IMR-90 (cell line): ENCODE data around the gene KCNJ6. TPM values are rescaled to one million over a fixed set of nuclear protein-coding genes. Genes with fewer than 3 reads are reported as not detected.

ENCODE experiments used
- ATAC-seq: fragments of 200-7000 bp; cut with Tn5 transposase; 2 replicates; pipeline ENCODE4 v1.9.1; 2020; ENCODE audit warnings: low read depth, mild to moderate bottlenecking, moderate library complexity
- BruUV-seq: library from RNA; stranded (reverse); fragments of 400-500 nt; replicated peaks from 2 replicates; lab custom pipeline; 2021; lab: Mats Ljungman, UMichigan
- CTCF ChIA-PET: fragments of 300-600 bp; formaldehyde crosslinking; extraction: SDS; loops from one replicate; lab custom pipeline; 2021; ENCODE audit warnings: antibody characterized with exemption; lab: Yijun Ruan, JAX
- POLR2A ChIA-PET: fragments of 300-600 bp; sonication (Branson Sonifier 250); formaldehyde crosslinking; loops from one replicate; lab custom pipeline; 2022; ENCODE audit warnings: antibody characterized with exemption; ENCODE audit not compliant: unreplicated experiment; lab: Charles Lee
- DNase-seq: peaks from one replicate; pipeline ENCODE4 v3.0.0; 2013
- H2AFZ ChIP-seq: replicated peaks from 2 replicates; pipeline ENCODE3; 2013; ENCODE audit warnings: low read length, mild to moderate bottlenecking; ENCODE audit not compliant: poor library complexity
- H2AK5ac ChIP-seq: 2 replicates; pipeline ENCODE4 v1.6.1; 2013; ENCODE audit warnings: low read depth, low read length, inconsistent platforms
- H2AK9ac ChIP-seq: replicated peaks from 2 replicates; pipeline ENCODE3; 2013; ENCODE audit warnings: mild to moderate bottlenecking, low read depth, low read length, moderate library complexity; ENCODE audit not compliant: poor library complexity
- H2BK120ac ChIP-seq: 2 replicates; pipeline ENCODE4 v1.6.1; 2013; ENCODE audit warnings: low read depth, low read length, inconsistent platforms
- H2BK15ac ChIP-seq: 3 replicates; pipeline ENCODE4 v1.6.1; 2013; ENCODE audit warnings: low read depth, low read length, inconsistent platforms
- H2BK20ac ChIP-seq: 2 replicates; pipeline ENCODE4 v1.6.1; 2013; ENCODE audit warnings: low read depth, mild to moderate bottlenecking, inconsistent platforms, low read length, moderate library complexity
- H2BK5ac ChIP-seq: 2 replicates; pipeline ENCODE4 v1.6.1; 2013; ENCODE audit warnings: mild to moderate bottlenecking, low read depth, low read length, inconsistent platforms; ENCODE audit not compliant: poor library complexity, severe bottlenecking
- H3K14ac ChIP-seq: replicated peaks from 2 replicates; pipeline ENCODE4 v1.6.1; 2013; ENCODE audit warnings: low read depth, low read length, inconsistent platforms
- H3K18ac ChIP-seq: 2 replicates; pipeline ENCODE4 v1.6.1; 2013; ENCODE audit warnings: low read depth, low read length, control low read depth
- H3K23ac ChIP-seq: 2 replicates; pipeline ENCODE4 v1.6.1; 2013; ENCODE audit warnings: low read depth, low read length, inconsistent platforms
- H3K27ac ChIP-seq: 2 replicates; pipeline ENCODE4 v1.5.1; 2013; ENCODE audit warnings: mild to moderate bottlenecking, control low read depth, low read length; ENCODE audit not compliant: insufficient read depth
- H3K27me3 ChIP-seq: 2 replicates; pipeline ENCODE4 v1.6.1; 2013; ENCODE audit warnings: low read length; ENCODE audit not compliant: control insufficient read depth, insufficient read depth
- H3K36me3 ChIP-seq: 2 replicates; pipeline ENCODE4 v1.6.1; 2013; ENCODE audit warnings: low read length, mixed read lengths; ENCODE audit not compliant: control insufficient read depth, insufficient read depth
- H3K4ac ChIP-seq: 2 replicates; pipeline ENCODE4 v1.6.1; 2013; ENCODE audit warnings: low read depth, low read length, inconsistent platforms
- H3K4me1 ChIP-seq: 2 replicates; pipeline ENCODE4 v1.6.1; 2013; ENCODE audit warnings: low read length, mixed read lengths; ENCODE audit not compliant: control insufficient read depth, insufficient read depth
- H3K4me2 ChIP-seq: 2 replicates; pipeline ENCODE4 v1.6.1; 2013; ENCODE audit warnings: low read depth, mild to moderate bottlenecking, control low read depth, low read length, moderate library complexity
- H3K4me3 ChIP-seq: 2 replicates; pipeline ENCODE4 v1.5.1; 2013; ENCODE audit warnings: low read depth, mild to moderate bottlenecking, control low read depth, low read length, moderate library complexity; ENCODE audit not compliant: insufficient read depth
- H3K56ac ChIP-seq: 2 replicates; pipeline ENCODE4 v1.6.1; 2013; ENCODE audit warnings: low read length, inconsistent platforms; ENCODE audit not compliant: insufficient read depth; ENCODE audit errors: extremely low read depth
- H3K79me1 ChIP-seq, 2 experiments: 2 replicates each; pipeline ENCODE4 v1.6.1; 2013; ENCODE audit warnings: low read length in 2 of 2, inconsistent platforms in 1 of 2, low read depth in 1 of 2
- H3K9ac ChIP-seq: 2 replicates; pipeline ENCODE4 v1.6.1; 2013; ENCODE audit warnings: low read depth, low read length, control low read depth
- H3K9me1 ChIP-seq: 2 replicates; pipeline ENCODE4 v1.6.1; 2013; ENCODE audit warnings: low read length, inconsistent platforms; ENCODE audit not compliant: insufficient read depth
- H3K9me3 ChIP-seq: 2 replicates; pipeline ENCODE4 v1.6.1; 2013; ENCODE audit warnings: low read length; ENCODE audit not compliant: control insufficient read depth, insufficient read depth
- H4K20me1 ChIP-seq: 2 replicates; pipeline ENCODE4 v1.6.1; 2013; ENCODE audit warnings: low read length, inconsistent platforms; ENCODE audit not compliant: insufficient read depth
- H4K5ac ChIP-seq: 2 replicates; pipeline ENCODE4 v1.6.1; 2013; ENCODE audit warnings: mild to moderate bottlenecking, low read depth, low read length, control low read depth
- H4K8ac ChIP-seq, 2 experiments: 2 replicates each; pipeline ENCODE4 v1.6.1; 2013; ENCODE audit warnings: low read depth in 2 of 2, low read length in 2 of 2, control low read depth in 1 of 2, inconsistent platforms in 1 of 2
- H4K91ac ChIP-seq: 2 replicates; pipeline ENCODE4 v1.6.1; 2013; ENCODE audit warnings: low read depth, low read length, inconsistent platforms; ENCODE audit not compliant: insufficient read depth
- BHLHE40 ChIP-seq: fragments of 150-350 bp; IDR thresholded peaks from 2 replicates; pipeline ENCODE4 v1.6.1; 2016; ENCODE audit warnings: mild to moderate bottlenecking, low read depth, low read length
- CHD1 ChIP-seq: IDR thresholded peaks from 2 replicates; pipeline ENCODE4 v1.6.1; 2012; ENCODE audit warnings: low read depth, low read length, improper control_type of control experiment
- FOS ChIP-seq: fragments of 150-350 bp; IDR thresholded peaks from 2 replicates; pipeline ENCODE4 v1.6.1; 2016; ENCODE audit warnings: low read depth, low read length
- MAZ ChIP-seq: IDR thresholded peaks from 2 replicates; pipeline ENCODE4 v1.6.1; 2012; ENCODE audit warnings: low read depth, mild to moderate bottlenecking, low read length, improper control_type of control experiment, moderate library complexity, borderline replicate concordance
- RAD21 ChIP-seq: IDR thresholded peaks from 2 replicates; pipeline ENCODE4 v1.6.1; 2012; ENCODE audit warnings: low read length, improper control_type of control experiment
- RCOR1 ChIP-seq: IDR thresholded peaks from 2 replicates; pipeline ENCODE4 v1.6.1; 2012; ENCODE audit warnings: mild to moderate bottlenecking, low read length, improper control_type of control experiment; ENCODE audit not compliant: insufficient replicate concordance
- SMC3 ChIP-seq: fragments of 150-350 bp; IDR thresholded peaks from 2 replicates; pipeline ENCODE4 v1.6.1; 2016; ENCODE audit warnings: low read depth, mild to moderate bottlenecking, antibody characterized with exemption, low read length, moderate library complexity
- WGBS, 2 experiments: methylation state at CpG; one replicate each; pipeline versions ENCODE4 v1.1.5 to v1.1.7; 2013; ENCODE audit warnings: missing lambda C conversion rate in 2 of 2; ENCODE audit not compliant: insufficient read length in 1 of 2; ENCODE audit errors: extremely low coverage in 2 of 2; 5-methylcytosine and 5-hydroxymethylcytosine counted together
- dilution Hi-C: fragments of 300-500 bp; cut with HindIII; formaldehyde crosslinking; loops from one replicate; pipeline ENCODE4 v1.14.3; 2018; ENCODE audit warnings: low sequenced_read_pairs; ENCODE audit not compliant: unreplicated experiment
- in situ Hi-C: fragments of 300-500 bp; cut with MboI; formaldehyde crosslinking; loops from 3 replicates; pipeline ENCODE4 v1.14.3; 2019; ENCODE audit warnings: low sequenced_read_pairs, inconsistent platforms, mixed read lengths
- intact Hi-C: fragments of 100-400 bp; cut with micrococcal nuclease; formaldehyde crosslinking; loops from 2 replicates; pipeline ENCODE4 v1.10.0; 2022
- polyA plus RNA-seq, 3 experiments: library from polyadenylated mRNA; depleted of rRNA; stranded (reverse); fragments of >200 nt; gene quantifications; 2 replicates each; pipeline ENCODE4 v1.2.3, GENCODE V29; 2012; ENCODE audit warnings: low replicate concordance in 1 of 3
- total RNA-seq: library from RNA; depleted of rRNA; stranded (reverse); fragments of >200 nt; gene quantifications from 2 replicates; pipeline ENCODE4 v1.2.3, GENCODE V29; 2012
- TF ChIP-seq, protein P1 (sequence below): conservative IDR thresholded peaks from 2 replicates; pipeline ENCODE4 v1.5.1; 2012; ENCODE audit warnings: mild to moderate bottlenecking, low read depth, low read length, improper control_type of control experiment
- TF ChIP-seq, protein P2 (sequence below): fragments of 150-350 bp; IDR thresholded peaks from 2 replicates; pipeline ENCODE4 v1.6.1; 2017; ENCODE audit warnings: mild to moderate bottlenecking, antibody characterized with exemption, low read length, low read depth
- TF ChIP-seq, protein P3 (sequence below): fragments of 150-350 bp; IDR thresholded peaks from 2 replicates; pipeline ENCODE4 v1.6.1; 2016; ENCODE audit warnings: low read depth, mild to moderate bottlenecking, low read length, moderate library complexity, borderline replicate concordance

Gene KCNJ6
- total and polyA plus RNA-seq, 2 of the 4 experiments (the other 2 are of a cell fraction): under 0.01 to 0.02 TPM

DNA sequence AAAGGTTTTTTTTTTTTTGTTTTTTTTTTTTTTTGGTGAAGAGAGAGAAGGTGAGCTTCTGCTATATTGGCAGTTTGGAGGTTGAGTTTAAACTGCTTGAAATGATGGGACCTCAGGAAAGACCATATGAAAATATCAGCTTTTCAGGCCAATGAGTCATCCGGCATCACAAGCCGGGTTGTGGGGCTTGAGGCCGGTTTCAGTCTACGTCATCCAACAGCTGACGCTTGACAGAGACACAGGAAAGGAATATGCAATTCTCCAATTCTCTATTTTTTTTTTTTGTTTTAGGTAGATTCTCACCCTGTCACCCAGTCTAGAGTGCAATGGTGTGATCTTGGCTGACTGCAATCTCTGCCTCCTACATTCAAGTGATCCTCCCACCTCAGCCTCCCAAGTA is 52.4 kb downstream of the KCNJ6 start:
- ChIA-PET CTCF (interaction anchor here (0.6 to 0.7 kb wide), 3 partner anchors 75 to 112 kb away, joined by 4 to 11 read pairs (median 9); no protein-coding TSS in a partner anchor), POLR2A (interaction anchor here (0.6 to 0.8 kb wide), 3 partner anchors 31 to 104 kb away, joined by 3 to 14 read pairs (median 6); no protein-coding TSS in a partner anchor)
- H4K91ac ChIP-seq: no peak overlapping the region
- peak; percentile 94 for DNase-seq
- H3K36me3 ChIP-seq: no peaks in the 10 kb centered on the region
- no peak overlapping the region for H3K4me3 ChIP-seq
- H2AK5ac ChIP-seq: no peak overlapping the region
- no peak overlapping the region for H3K9ac ChIP-seq
- peaks cover 8% of the 10 kb centered on the region for H3K9me1 ChIP-seq
- no peaks in the 10 kb centered on the region for H3K9me3 ChIP-seq
- no peak overlapping the region for H3K4ac ChIP-seq
- no peaks in the 10 kb centered on the region for H4K20me1 ChIP-seq
- dilution Hi-C loops: no loop called here
- no peak overlapping the region for H3K23ac ChIP-seq
- H3K4me1 ChIP-seq: peaks cover 10% of the 10 kb centered on the region
- no TSS peak for BruUV-seq
- no peak overlapping the region for H3K56ac ChIP-seq
- no peak overlapping the region for H3K14ac ChIP-seq
- H2BK5ac ChIP-seq: no peak overlapping the region
- H2AFZ ChIP-seq: no peak overlapping the region
- no peak overlapping the region; the same call in 1 of the 2 replicates for H2BK120ac ChIP-seq
- intact Hi-C loops: no loop called here
- no peak overlapping the region for H4K5ac ChIP-seq
- no peaks in the 10 kb centered on the region for H3K27me3 ChIP-seq
- no peak overlapping the region for H3K27ac ChIP-seq
- peak; percentile 31; the same call in 1 of the 2 replicates for ATAC-seq
- no peak overlapping the region for H2AK9ac ChIP-seq
- no peaks in the 10 kb centered on the region for H3K79me1 ChIP-seq
- H3K18ac ChIP-seq: no peak overlapping the region
- no peak overlapping the region for H3K4me2 ChIP-seq
- 100% methylated on average over 1 of the region's 5 CpGs; no CpG with 5 or more reads in 1 of the 2 experiments for WGBS, 2 experiments
- TF ChIP-seq CHD1 (no peak), RAD21 (no peak), SMC3 (no peak), MAZ (no peak), FOS (peak; percentile 80), RCOR1 (no peak), BHLHE40 (peak; percentile 41; the same call in 1 of the 2 replicates)
- TF ChIP-seq, protein P1, sequence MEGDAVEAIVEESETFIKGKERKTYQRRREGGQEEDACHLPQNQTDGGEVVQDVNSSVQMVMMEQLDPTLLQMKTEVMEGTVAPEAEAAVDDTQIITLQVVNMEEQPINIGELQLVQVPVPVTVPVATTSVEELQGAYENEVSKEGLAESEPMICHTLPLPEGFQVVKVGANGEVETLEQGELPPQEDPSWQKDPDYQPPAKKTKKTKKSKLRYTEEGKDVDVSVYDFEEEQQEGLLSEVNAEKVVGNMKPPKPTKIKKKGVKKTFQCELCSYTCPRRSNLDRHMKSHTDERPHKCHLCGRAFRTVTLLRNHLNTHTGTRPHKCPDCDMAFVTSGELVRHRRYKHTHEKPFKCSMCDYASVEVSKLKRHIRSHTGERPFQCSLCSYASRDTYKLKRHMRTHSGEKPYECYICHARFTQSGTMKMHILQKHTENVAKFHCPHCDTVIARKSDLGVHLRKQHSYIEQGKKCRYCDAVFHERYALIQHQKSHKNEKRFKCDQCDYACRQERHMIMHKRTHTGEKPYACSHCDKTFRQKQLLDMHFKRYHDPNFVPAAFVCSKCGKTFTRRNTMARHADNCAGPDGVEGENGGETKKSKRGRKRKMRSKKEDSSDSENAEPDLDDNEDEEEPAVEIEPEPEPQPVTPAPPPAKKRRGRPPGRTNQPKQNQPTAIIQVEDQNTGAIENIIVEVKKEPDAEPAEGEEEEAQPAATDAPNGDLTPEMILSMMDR: no peak
- TF ChIP-seq, protein P2, sequence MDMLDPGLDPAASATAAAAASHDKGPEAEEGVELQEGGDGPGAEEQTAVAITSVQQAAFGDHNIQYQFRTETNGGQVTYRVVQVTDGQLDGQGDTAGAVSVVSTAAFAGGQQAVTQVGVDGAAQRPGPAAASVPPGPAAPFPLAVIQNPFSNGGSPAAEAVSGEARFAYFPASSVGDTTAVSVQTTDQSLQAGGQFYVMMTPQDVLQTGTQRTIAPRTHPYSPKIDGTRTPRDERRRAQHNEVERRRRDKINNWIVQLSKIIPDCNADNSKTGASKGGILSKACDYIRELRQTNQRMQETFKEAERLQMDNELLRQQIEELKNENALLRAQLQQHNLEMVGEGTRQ: peak; percentile 68; the same call in 1 of the 2 replicates
- TF ChIP-seq, protein P3, sequence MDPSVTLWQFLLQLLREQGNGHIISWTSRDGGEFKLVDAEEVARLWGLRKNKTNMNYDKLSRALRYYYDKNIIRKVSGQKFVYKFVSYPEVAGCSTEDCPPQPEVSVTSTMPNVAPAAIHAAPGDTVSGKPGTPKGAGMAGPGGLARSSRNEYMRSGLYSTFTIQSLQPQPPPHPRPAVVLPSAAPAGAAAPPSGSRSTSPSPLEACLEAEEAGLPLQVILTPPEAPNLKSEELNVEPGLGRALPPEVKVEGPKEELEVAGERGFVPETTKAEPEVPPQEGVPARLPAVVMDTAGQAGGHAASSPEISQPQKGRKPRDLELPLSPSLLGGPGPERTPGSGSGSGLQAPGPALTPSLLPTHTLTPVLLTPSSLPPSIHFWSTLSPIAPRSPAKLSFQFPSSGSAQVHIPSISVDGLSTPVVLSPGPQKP: no peak
- no peak overlapping the region for H2BK20ac ChIP-seq
- no peak overlapping the region for H4K8ac ChIP-seq
- in situ Hi-C loops: no loop called here
- no peak overlapping the region; the same call in 2 of the 3 replicates for H2BK15ac ChIP-seq
